Thoracic aorta (tissue), 2 donors: ENCODE results near the gene GPHN. TPM values are rescaled to one million over a fixed set of nuclear protein-coding genes. Genes with fewer than 3 reads are reported as not detected.

Source experiments
- ATAC-seq: fragments of 150-250 bp; one replicate; pipeline ENCODE4 v1.8.0; 2017; ENCODE audit warnings: low read depth; ENCODE audit not compliant: insufficient number of reproducible peaks, low FRiP score
- DNase-seq: peaks from one replicate; pipeline ENCODE4 v3.0.0-alpha.2; 2020; ENCODE audit warnings: low spot score
- H3K27ac ChIP-seq, 2 donors: fragments of 200-600 bp; sonication (generic); 1 replicate in 1 of 2; 2 replicates in 1 of 2; pipeline ENCODE4 v1.5.1; 2016; ENCODE audit warnings: mild to moderate bottlenecking in 2 of 2, moderate library complexity in 2 of 2
- H3K27me3 ChIP-seq: fragments of 200-600 bp; sonication (generic); replicated peaks from 2 replicates; pipeline ENCODE4 v1.6.0; 2016; ENCODE audit warnings: mild to moderate bottlenecking; ENCODE audit not compliant: insufficient read depth
- H3K36me3 ChIP-seq: fragments of 200-600 bp; sonication (generic); one replicate; pipeline ENCODE4 v1.5.1; 2016
- H3K4me1 ChIP-seq, 2 donors: fragments of 200-600 bp; sonication (generic); 1 replicate in 1 of 2; 2 replicates in 1 of 2; pipeline versions ENCODE4 v1.5.1 to v1.6.0; 2016; ENCODE audit warnings: low read depth in 2 of 2, mild to moderate bottlenecking in 1 of 2; ENCODE audit not compliant: control insufficient read depth in 1 of 2
- H3K4me3 ChIP-seq: fragments of 200-600 bp; sonication (generic); 2 replicates; pipeline ENCODE4 v1.5.1; 2016; ENCODE audit warnings: mild to moderate bottlenecking
- H3K9me3 ChIP-seq: fragments of 200-600 bp; sonication (generic); 2 replicates; pipeline ENCODE4 v1.5.1; 2016
- CTCF ChIP-seq: fragments of 200-600 bp; sonication (generic); IDR thresholded peaks from one replicate; pipeline ENCODE4 v1.5.1; 2019; ENCODE audit warnings: antibody characterized with exemption
- total RNA-seq, 2 donors: library from RNA; depleted of rRNA; stranded (reverse); fragments of >200 nt; gene quantifications; one replicate each; pipeline versions ENCODE4 v1.1.0 to v1.2.3, GENCODE V29; 2016

The GPHN gene
- total RNA-seq, 2 donors from 2014 or later: 14.0 to 14.2 TPM

- Histone ChIP-seq H3K27ac (no peak overlapping the region), H3K4me3 (no peak overlapping the region), H3K36me3 (no peaks in the 10 kb centered on the region), H3K4me1 (no peaks in the 10 kb centered on the region), H3K9me3 (no peaks in the 10 kb centered on the region), H3K27me3 (no peaks in the 10 kb centered on the region)
- DNase-seq (no peak), ATAC-seq (no peak)
- TF ChIP-seq CTCF: no peak
These were observed 24.6 kb upstream of the GPHN start for GRCh38 chr14:66483322-66483721.

GRCh38 chr14:66485029-66485428 is 22.9 kb upstream of the GPHN start:
- ATAC-seq (no peak), DNase-seq (no peak)
- TF ChIP-seq CTCF: no peak
- Histone ChIP-seq H3K4me1 (no peaks in the 10 kb centered on the region), H3K9me3 (no peaks in the 10 kb centered on the region), H3K4me3 (no peak overlapping the region), H3K36me3 (no peaks in the 10 kb centered on the region), H3K27ac (no peak overlapping the region), H3K27me3 (no peaks in the 10 kb centered on the region)

- Histone ChIP-seq H3K36me3 (no peaks in the 10 kb centered on the region), H3K9me3 (no peaks in the 10 kb centered on the region), H3K27ac (no peak within 1 kb of the TSS), H3K4me1 (no peaks in the 10 kb centered on the region), H3K27me3 (no peaks in the 10 kb centered on the region), H3K4me3 (no peak within 1 kb of the TSS)
- no peak for DNase-seq
- no peak for ATAC-seq
- TF ChIP-seq CTCF: no peak
These were observed 22.0 kb upstream of the GPHN start, which contains the start of gene CCDC196 for GRCh38 chr14:66485910-66486421. Gene CCDC196, plus strand, starts transcription at chr14:66486371. Its CDS starts 132 bp downstream, at chr14:66486503.

- ATAC-seq (no peak), DNase-seq (no peak)
- Histone ChIP-seq H3K36me3 (no peaks in the 10 kb centered on the region), H3K4me1 (no peaks in the 10 kb centered on the region), H3K27me3 (no peaks in the 10 kb centered on the region), H3K27ac (no peak overlapping the region), H3K9me3 (no peaks in the 10 kb centered on the region), H3K4me3 (no peak overlapping the region)
- TF ChIP-seq CTCF: no peak
These were observed 20.8 kb upstream of the GPHN start for GRCh38 chr14:66487164-66487563.

GRCh38 chr14:66490143-66491111 is 17.5 kb upstream of the GPHN start:
- no peaks in the 10 kb centered on the region for H3K27me3 ChIP-seq
- no peaks in the 10 kb centered on the region for H3K4me1 ChIP-seq
- ATAC-seq (no peak), DNase-seq (no peak)
- no peak overlapping the region for H3K27ac ChIP-seq
- no peaks in the 10 kb centered on the region for H3K9me3 ChIP-seq
- H3K4me3 ChIP-seq: no peak overlapping the region
- TF ChIP-seq CTCF: no peak
- no peaks in the 10 kb centered on the region for H3K36me3 ChIP-seq
